ENCODE results near the gene SNURF. TPM values are rescaled to one million over a fixed set of nuclear protein-coding genes. Genes with fewer than 3 reads are reported as not detected.

SNURF gene
- total RNA-seq, 1 experiment from 2014 or later: 50.8 TPM

DNA sequence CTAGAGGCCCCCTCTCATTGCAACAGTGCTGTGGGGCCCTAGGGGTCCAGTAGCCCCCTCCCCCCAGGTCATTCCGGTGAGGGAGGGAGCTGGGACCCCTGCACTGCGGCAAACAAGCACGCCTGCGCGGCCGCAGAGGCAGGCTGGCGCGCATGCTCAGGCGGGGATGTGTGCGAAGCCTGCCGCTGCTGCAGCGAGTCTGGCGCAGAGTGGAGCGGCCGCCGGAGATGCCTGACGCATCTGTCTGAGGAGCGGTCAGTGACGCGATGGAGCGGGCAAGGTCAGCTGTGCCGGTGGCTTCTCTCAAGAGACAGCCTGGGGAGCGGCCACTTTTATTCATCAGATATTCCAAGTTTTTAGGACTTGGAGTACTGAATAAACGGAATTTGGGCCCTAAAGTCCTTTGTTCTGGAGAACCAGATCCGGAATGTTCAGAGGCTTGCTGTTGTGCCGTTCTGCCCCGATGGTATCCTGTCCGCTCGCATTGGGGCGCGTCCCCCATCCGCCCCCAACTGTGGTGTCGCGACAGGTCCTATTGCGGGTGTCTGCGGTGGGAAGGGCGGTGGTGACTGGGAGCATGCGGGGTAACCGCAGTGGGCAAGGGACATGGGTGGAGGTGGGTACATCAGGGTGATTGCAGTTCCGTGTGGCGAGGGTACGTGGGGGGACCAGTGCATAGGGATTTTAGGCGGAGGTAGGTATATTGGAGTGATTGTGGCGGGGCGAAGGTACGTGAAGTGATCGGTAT lies at the start of gene SNURF, which contains the start of gene SNRPN (continued):
- TF ChIP-seq, protein P1, sequence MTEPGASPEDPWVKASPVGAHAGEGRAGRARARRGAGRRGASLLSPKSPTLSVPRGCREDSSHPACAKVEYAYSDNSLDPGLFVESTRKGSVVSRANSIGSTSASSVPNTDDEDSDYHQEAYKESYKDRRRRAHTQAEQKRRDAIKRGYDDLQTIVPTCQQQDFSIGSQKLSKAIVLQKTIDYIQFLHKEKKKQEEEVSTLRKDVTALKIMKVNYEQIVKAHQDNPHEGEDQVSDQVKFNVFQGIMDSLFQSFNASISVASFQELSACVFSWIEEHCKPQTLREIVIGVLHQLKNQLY (CRISPR knock-in tag; IDR thresholded peaks at IDR 0.05): no peak
- TF ChIP-seq, protein P2, sequence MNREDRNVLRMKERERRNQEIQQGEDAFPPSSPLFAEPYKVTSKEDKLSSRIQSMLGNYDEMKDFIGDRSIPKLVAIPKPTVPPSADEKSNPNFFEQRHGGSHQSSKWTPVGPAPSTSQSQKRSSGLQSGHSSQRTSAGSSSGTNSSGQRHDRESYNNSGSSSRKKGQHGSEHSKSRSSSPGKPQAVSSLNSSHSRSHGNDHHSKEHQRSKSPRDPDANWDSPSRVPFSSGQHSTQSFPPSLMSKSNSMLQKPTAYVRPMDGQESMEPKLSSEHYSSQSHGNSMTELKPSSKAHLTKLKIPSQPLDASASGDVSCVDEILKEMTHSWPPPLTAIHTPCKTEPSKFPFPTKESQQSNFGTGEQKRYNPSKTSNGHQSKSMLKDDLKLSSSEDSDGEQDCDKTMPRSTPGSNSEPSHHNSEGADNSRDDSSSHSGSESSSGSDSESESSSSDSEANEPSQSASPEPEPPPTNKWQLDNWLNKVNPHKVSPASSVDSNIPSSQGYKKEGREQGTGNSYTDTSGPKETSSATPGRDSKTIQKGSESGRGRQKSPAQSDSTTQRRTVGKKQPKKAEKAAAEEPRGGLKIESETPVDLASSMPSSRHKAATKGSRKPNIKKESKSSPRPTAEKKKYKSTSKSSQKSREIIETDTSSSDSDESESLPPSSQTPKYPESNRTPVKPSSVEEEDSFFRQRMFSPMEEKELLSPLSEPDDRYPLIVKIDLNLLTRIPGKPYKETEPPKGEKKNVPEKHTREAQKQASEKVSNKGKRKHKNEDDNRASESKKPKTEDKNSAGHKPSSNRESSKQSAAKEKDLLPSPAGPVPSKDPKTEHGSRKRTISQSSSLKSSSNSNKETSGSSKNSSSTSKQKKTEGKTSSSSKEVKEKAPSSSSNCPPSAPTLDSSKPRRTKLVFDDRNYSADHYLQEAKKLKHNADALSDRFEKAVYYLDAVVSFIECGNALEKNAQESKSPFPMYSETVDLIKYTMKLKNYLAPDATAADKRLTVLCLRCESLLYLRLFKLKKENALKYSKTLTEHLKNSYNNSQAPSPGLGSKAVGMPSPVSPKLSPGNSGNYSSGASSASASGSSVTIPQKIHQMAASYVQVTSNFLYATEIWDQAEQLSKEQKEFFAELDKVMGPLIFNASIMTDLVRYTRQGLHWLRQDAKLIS (CRISPR knock-in tag; IDR thresholded peaks at IDR 0.05; ENCODE audit: borderline replicate concordance): no peak; the same call in 1 of the 2 replicates
- no peak for TF ChIP-seq ETV6 (CRISPR knock-in tag; IDR thresholded peaks at IDR 0.05)
- TF ChIP-seq, protein P3, sequence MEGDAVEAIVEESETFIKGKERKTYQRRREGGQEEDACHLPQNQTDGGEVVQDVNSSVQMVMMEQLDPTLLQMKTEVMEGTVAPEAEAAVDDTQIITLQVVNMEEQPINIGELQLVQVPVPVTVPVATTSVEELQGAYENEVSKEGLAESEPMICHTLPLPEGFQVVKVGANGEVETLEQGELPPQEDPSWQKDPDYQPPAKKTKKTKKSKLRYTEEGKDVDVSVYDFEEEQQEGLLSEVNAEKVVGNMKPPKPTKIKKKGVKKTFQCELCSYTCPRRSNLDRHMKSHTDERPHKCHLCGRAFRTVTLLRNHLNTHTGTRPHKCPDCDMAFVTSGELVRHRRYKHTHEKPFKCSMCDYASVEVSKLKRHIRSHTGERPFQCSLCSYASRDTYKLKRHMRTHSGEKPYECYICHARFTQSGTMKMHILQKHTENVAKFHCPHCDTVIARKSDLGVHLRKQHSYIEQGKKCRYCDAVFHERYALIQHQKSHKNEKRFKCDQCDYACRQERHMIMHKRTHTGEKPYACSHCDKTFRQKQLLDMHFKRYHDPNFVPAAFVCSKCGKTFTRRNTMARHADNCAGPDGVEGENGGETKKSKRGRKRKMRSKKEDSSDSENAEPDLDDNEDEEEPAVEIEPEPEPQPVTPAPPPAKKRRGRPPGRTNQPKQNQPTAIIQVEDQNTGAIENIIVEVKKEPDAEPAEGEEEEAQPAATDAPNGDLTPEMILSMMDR (IDR thresholded peaks at IDR 0.05): no peak
- TF ChIP-seq, protein P4, sequence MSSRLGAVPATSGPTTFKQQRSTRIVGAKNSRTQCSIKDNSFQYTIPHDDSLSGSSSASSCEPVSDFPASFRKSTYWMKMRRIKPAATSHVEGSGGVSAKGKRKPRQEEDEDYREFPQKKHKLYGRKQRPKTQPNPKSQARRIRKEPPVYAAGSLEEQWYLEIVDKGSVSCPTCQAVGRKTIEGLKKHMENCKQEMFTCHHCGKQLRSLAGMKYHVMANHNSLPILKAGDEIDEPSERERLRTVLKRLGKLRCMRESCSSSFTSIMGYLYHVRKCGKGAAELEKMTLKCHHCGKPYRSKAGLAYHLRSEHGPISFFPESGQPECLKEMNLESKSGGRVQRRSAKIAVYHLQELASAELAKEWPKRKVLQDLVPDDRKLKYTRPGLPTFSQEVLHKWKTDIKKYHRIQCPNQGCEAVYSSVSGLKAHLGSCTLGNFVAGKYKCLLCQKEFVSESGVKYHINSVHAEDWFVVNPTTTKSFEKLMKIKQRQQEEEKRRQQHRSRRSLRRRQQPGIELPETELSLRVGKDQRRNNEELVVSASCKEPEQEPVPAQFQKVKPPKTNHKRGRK (CRISPR knock-in tag; IDR thresholded peaks at IDR 0.05; ENCODE audit: borderline replicate concordance): no peak
- TF ChIP-seq, protein P5, sequence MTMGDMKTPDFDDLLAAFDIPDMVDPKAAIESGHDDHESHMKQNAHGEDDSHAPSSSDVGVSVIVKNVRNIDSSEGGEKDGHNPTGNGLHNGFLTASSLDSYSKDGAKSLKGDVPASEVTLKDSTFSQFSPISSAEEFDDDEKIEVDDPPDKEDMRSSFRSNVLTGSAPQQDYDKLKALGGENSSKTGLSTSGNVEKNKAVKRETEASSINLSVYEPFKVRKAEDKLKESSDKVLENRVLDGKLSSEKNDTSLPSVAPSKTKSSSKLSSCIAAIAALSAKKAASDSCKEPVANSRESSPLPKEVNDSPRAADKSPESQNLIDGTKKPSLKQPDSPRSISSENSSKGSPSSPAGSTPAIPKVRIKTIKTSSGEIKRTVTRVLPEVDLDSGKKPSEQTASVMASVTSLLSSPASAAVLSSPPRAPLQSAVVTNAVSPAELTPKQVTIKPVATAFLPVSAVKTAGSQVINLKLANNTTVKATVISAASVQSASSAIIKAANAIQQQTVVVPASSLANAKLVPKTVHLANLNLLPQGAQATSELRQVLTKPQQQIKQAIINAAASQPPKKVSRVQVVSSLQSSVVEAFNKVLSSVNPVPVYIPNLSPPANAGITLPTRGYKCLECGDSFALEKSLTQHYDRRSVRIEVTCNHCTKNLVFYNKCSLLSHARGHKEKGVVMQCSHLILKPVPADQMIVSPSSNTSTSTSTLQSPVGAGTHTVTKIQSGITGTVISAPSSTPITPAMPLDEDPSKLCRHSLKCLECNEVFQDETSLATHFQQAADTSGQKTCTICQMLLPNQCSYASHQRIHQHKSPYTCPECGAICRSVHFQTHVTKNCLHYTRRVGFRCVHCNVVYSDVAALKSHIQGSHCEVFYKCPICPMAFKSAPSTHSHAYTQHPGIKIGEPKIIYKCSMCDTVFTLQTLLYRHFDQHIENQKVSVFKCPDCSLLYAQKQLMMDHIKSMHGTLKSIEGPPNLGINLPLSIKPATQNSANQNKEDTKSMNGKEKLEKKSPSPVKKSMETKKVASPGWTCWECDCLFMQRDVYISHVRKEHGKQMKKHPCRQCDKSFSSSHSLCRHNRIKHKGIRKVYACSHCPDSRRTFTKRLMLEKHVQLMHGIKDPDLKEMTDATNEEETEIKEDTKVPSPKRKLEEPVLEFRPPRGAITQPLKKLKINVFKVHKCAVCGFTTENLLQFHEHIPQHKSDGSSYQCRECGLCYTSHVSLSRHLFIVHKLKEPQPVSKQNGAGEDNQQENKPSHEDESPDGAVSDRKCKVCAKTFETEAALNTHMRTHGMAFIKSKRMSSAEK (CRISPR knock-in tag; IDR thresholded peaks at IDR 0.05; ENCODE audit: borderline replicate concordance): no peak

DNA sequence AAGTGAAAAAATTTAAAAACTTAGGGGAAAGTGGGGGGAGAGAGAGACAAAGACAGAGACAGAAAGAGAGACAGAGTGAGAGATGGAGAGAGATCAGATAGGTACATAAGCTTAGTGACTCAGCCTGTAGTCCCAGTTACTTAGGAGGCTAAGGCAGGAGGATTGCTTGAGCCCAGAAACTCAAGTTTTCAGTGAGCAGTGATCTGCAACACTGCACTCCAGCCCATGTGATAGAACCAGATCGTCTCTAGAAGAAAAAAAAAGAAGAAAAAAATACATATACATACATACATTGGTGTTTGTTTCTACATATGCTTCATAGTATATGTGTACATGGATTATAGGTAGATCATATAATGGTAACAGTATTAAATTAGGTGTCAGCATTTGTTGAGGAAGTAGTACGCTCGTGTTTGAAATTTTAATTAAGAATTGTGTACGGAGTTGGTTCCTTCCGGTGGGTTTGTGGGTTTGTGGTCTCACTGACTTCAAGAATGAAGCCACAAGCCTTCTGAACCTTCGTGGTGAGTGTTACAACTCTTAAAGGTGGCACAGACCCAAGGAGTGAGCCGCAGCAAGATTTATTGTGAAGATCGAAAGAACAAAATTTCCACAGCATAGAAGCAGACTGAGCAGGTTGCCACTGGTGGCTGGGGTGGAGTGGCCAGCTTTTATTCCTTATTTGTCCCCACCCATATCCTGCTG lies 38.3 kb upstream of the SNURF start:
- Mint-ChIP-seq H3K36me3 (peaks cover 25% of the 10 kb centered on the region), H3K4me1 (peaks cover 32% of the 10 kb centered on the region), H3K9me3 (peaks cover 41% of the 10 kb centered on the region), H3K27me3 (ENCODE audit: low read depth) (no peaks in the 10 kb centered on the region), H3K4me3 (no peak overlapping the region), H3K27ac (no peak overlapping the region)
- ATAC-seq: no peak
- CTCF ChIA-PET: interaction anchor here (1.0 kb wide), 1 partner anchor 31 kb away, joined by 3 read pairs; no protein-coding TSS in a partner anchor
- DNase-seq (ENCODE audit: low spot score): no peak
- POLR2A ChIA-PET: no interaction called here
- TF ChIP-seq ZNF219 (CRISPR knock-in tag; IDR thresholded peaks at IDR 0.05; ENCODE audit: borderline replicate concordance) (no peak), RORB (CRISPR knock-in tag; IDR thresholded peaks at IDR 0.05) (no peak), NFE2L1 (CRISPR knock-in tag; IDR thresholded peaks at IDR 0.05) (no peak), MXD4 (CRISPR knock-in tag; IDR thresholded peaks at IDR 0.05; ENCODE audit: borderline replicate concordance) (no peak), ZNF423 (CRISPR knock-in tag; IDR thresholded peaks at IDR 0.05) (no peak), ZNF416 (CRISPR knock-in tag; IDR thresholded peaks at IDR 0.05) (no peak)
- TF ChIP-seq, protein P6, sequence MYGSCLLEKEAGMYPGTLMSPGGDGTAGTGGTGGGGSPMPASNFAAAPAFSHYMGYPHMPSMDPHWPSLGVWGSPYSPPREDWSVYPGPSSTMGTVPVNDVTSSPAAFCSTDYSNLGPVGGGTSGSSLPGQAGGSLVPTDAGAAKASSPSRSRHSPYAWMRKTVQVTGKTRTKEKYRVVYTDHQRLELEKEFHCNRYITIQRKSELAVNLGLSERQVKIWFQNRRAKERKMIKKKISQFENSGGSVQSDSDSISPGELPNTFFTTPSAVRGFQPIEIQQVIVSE (CRISPR knock-in tag; IDR thresholded peaks at IDR 0.05; ENCODE audit: borderline replicate concordance): no peak
- TF ChIP-seq, protein P7, sequence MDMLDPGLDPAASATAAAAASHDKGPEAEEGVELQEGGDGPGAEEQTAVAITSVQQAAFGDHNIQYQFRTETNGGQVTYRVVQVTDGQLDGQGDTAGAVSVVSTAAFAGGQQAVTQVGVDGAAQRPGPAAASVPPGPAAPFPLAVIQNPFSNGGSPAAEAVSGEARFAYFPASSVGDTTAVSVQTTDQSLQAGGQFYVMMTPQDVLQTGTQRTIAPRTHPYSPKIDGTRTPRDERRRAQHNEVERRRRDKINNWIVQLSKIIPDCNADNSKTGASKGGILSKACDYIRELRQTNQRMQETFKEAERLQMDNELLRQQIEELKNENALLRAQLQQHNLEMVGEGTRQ (CRISPR knock-in tag; IDR thresholded peaks at IDR 0.05): no peak
- TF ChIP-seq, protein P8, sequence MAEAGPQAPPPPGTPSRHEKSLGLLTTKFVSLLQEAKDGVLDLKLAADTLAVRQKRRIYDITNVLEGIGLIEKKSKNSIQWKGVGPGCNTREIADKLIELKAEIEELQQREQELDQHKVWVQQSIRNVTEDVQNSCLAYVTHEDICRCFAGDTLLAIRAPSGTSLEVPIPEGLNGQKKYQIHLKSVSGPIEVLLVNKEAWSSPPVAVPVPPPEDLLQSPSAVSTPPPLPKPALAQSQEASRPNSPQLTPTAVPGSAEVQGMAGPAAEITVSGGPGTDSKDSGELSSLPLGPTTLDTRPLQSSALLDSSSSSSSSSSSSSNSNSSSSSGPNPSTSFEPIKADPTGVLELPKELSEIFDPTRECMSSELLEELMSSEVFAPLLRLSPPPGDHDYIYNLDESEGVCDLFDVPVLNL (CRISPR knock-in tag; IDR thresholded peaks at IDR 0.05; ENCODE audit: borderline replicate concordance, low read depth): no peak
- TF ChIP-seq, protein P9, sequence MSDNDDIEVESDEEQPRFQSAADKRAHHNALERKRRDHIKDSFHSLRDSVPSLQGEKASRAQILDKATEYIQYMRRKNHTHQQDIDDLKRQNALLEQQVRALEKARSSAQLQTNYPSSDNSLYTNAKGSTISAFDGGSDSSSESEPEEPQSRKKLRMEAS (CRISPR knock-in tag; IDR thresholded peaks at IDR 0.05): no peak

All from WTC11 (cell line).